GM23338 (cell line): Measurements from ENCODE around the gene RBBP8. TPM values are rescaled to one million over a fixed set of nuclear protein-coding genes. Genes with fewer than 3 reads are reported as not detected.
A peak's percentile ranks its signal among the peaks of the same experiment; 100 is the strongest.

Experiments
- ATAC-seq: fragments of 200-7000 bp; cut with Tn5 transposase; 3 replicates; pipeline ENCODE4 v1.9.1; 2020
- DNase-seq: peaks from one replicate; pipeline ENCODE4 v3.0.0-alpha.2; 2015; ENCODE audit warnings: low spot score
- H2AFZ ChIP-seq: fragments of 200-600 bp; sonication (generic); 2 replicates; pipeline ENCODE4 v1.8.0; 2016; ENCODE audit warnings: antibody characterized with exemption, mild to moderate bottlenecking, moderate library complexity
- H3F3A ChIP-seq: fragments of 200-600 bp; sonication (generic); replicated peaks from 2 replicates; pipeline ENCODE4 v1.8.0; 2017; ENCODE audit warnings: antibody characterized with exemption, mixed run types, low read depth
- H3K27ac ChIP-seq: fragments of 200-600 bp; sonication (generic); 2 replicates; pipeline ENCODE4 v1.6.1; 2016; ENCODE audit warnings: low read depth
- H3K27me3 ChIP-seq: fragments of 200-600 bp; sonication (generic); 2 replicates; pipeline ENCODE4 v1.8.0; 2016; ENCODE audit warnings: mild to moderate bottlenecking, mixed run types, moderate library complexity; ENCODE audit not compliant: insufficient read depth
- H3K36me3 ChIP-seq: fragments of 200-600 bp; sonication (generic); 2 replicates; pipeline ENCODE4 v1.8.0; 2016; ENCODE audit warnings: mild to moderate bottlenecking; ENCODE audit not compliant: insufficient read depth
- H3K4me1 ChIP-seq: fragments of 200-600 bp; sonication (generic); 2 replicates; pipeline ENCODE4 v1.8.0; 2016; ENCODE audit warnings: mild to moderate bottlenecking, moderate library complexity; ENCODE audit not compliant: insufficient read depth
- H3K4me2 ChIP-seq: fragments of 200-600 bp; sonication (generic); 2 replicates; pipeline ENCODE4 v1.7.1; 2017; ENCODE audit warnings: mixed run types
- H3K4me3 ChIP-seq: fragments of 200-600 bp; sonication (generic); 2 replicates; pipeline ENCODE4 v1.6.1; 2016; ENCODE audit warnings: mixed run types
- H3K79me2 ChIP-seq: fragments of 200-600 bp; sonication (generic); replicated peaks from 2 replicates; pipeline ENCODE4 v1.8.0; 2017; ENCODE audit warnings: mild to moderate bottlenecking; ENCODE audit not compliant: insufficient read depth
- H3K9me2 ChIP-seq: fragments of 200-600 bp; sonication (generic); 2 replicates; pipeline ENCODE4 v1.8.0; 2017; ENCODE audit not compliant: insufficient read depth
- H4K20me1 ChIP-seq: fragments of 200-600 bp; sonication (generic); replicated peaks from 2 replicates; pipeline ENCODE4 v1.8.0; 2017; ENCODE audit warnings: mild to moderate bottlenecking; ENCODE audit not compliant: insufficient read depth
- H3K27ac Mint-ChIP-seq: 2 replicates; pipeline ENCODE4 v1.8.0; 2020; ENCODE audit warnings: inconsistent platforms, mild to moderate bottlenecking, moderate library complexity, mixed read lengths
- H3K27me3 Mint-ChIP-seq: 3 replicates; pipeline ENCODE4 v1.8.0; 2022; ENCODE audit warnings: low read depth, mild to moderate bottlenecking, moderate library complexity, mixed read lengths, inconsistent platforms; ENCODE audit not compliant: insufficient read depth, poor library complexity
- H3K36me3 Mint-ChIP-seq: 3 replicates; pipeline ENCODE4 v1.8.0; 2021; ENCODE audit warnings: low read depth, mild to moderate bottlenecking, inconsistent platforms, moderate library complexity, mixed read lengths
- H3K4me1 Mint-ChIP-seq: 3 replicates; pipeline ENCODE4 v1.8.0; 2020; ENCODE audit warnings: mild to moderate bottlenecking, inconsistent platforms, mixed read lengths
- H3K4me3 Mint-ChIP-seq: 3 replicates; pipeline ENCODE4 v1.8.0; 2021; ENCODE audit warnings: moderate library complexity, mild to moderate bottlenecking, inconsistent platforms, mixed read lengths
- H3K9me3 Mint-ChIP-seq: 3 replicates; pipeline ENCODE4 v1.8.0; 2020; ENCODE audit warnings: moderate library complexity, mild to moderate bottlenecking, inconsistent platforms, mixed read lengths
- CTCF ChIP-seq, 2 experiments: fragments of 200-600 bp in 1 of 2; sonication (generic) in 1 of 2; conservative IDR thresholded peaks; 2 replicates each; pipeline versions ENCODE4 v1.5.1 to v1.6.1; 2016 to 2017; ENCODE audit warnings: antibody characterized with exemption in 2 of 2, low read depth in 2 of 2, mild to moderate bottlenecking in 2 of 2, moderate library complexity in 1 of 2
- EZH2 ChIP-seq: fragments of 200-600 bp; sonication (generic); IDR thresholded peaks from one replicate; pipeline ENCODE4 v1.8.0; 2017; ENCODE audit warnings: antibody characterized with exemption, mild to moderate bottlenecking, low read depth; ENCODE audit not compliant: unreplicated experiment
- EZH2phosphoT487 ChIP-seq: fragments of 200-600 bp; sonication (generic); IDR thresholded peaks from one replicate; pipeline ENCODE4 v1.8.1; 2018; ENCODE audit warnings: antibody characterized with exemption; ENCODE audit not compliant: unreplicated experiment
- NANOG ChIP-seq: IDR thresholded peaks from 2 replicates; pipeline ENCODE4 v1.6.1; 2016; ENCODE audit warnings: antibody characterized with exemption, borderline replicate concordance
- POLR2AphosphoS5 ChIP-seq: IDR thresholded peaks from 2 replicates; pipeline ENCODE4 v1.6.1; 2016; ENCODE audit warnings: antibody characterized with exemption, low read depth
- STAT1 ChIP-seq: IDR thresholded peaks from one replicate; pipeline ENCODE4 v1.6.1; 2016; ENCODE audit warnings: antibody characterized with exemption; ENCODE audit not compliant: unreplicated experiment
- ZNF114 ChIP-seq: fragments of 250-450 bp; sonication (Bioruptor Pico); IDR thresholded peaks from 2 replicates; pipeline ENCODE4 v1.5.0; 2020; ENCODE audit warnings: mild to moderate bottlenecking, moderate library complexity
- ZNF462 ChIP-seq: fragments of 250-450 bp; sonication (Bioruptor Pico); IDR thresholded peaks from 2 replicates; pipeline ENCODE4 v1.5.0; 2020; ENCODE audit warnings: mild to moderate bottlenecking, moderate library complexity
- polyA plus RNA-seq: library from polyadenylated mRNA; unstranded; fragments of >200 nt; fragmentation: Nextera tagmentation; extraction: Ambion mirVana; gene quantifications from 2 replicates; pipeline ENCODE4 v1.2.1, GENCODE V29; 2016
- total RNA-seq: library from RNA; depleted of rRNA; stranded (reverse); fragments of >200 nt; shearing (Covaris generic); gene quantifications from 2 replicates; pipeline ENCODE4 v1.2.3, GENCODE V29; 2014

Gene RBBP8
- total and polyA plus RNA-seq, 2 experiments from 2014 or later: 53.3 to 55.6 TPM

- H3K36me3 ChIP-seq: no peaks in the 10 kb centered on the region
- TF ChIP-seq EZH2phosphoT487 (no peak), STAT1 (no peak), EZH2 (no peak), NANOG (no peak), ZNF114 (CRISPR knock-in tag) (no peak), ZNF462 (CRISPR knock-in tag) (no peak), POLR2AphosphoS5 (no peak), CTCF (conservative IDR thresholded peaks at IDR 0.05; ENCODE audit: low read depth in 2 of 2) (0 out of 4 replicates have a peak, but pooled peaks of 1 of the 2 experiments have one; percentile 5)
- no peak overlapping the region for H3K27ac ChIP-seq
- no peaks in the 10 kb centered on the region for H3K27me3 ChIP-seq
- Mint-ChIP-seq H3K4me3 (no peak overlapping the region), H3K9me3 (no peaks in the 10 kb centered on the region; the same call in 2 of the 3 replicates), H3K36me3 (peaks cover 18% of the 10 kb centered on the region), H3K4me1 (peaks cover 8% of the 10 kb centered on the region; the same call in 2 of the 3 replicates), H3K27ac (no peak overlapping the region), H3K27me3 (no peaks in the 10 kb centered on the region)
- H3K4me3 ChIP-seq: no peak overlapping the region
- DNase-seq: no peak
- H3K4me2 ChIP-seq: no peak overlapping the region
- no peaks in the 10 kb centered on the region for H3K79me2 ChIP-seq
- H4K20me1 ChIP-seq: 0 out of 2 replicates have a peak, but pooled peaks cover 4% of the 10 kb centered on the region
- H3K4me1 ChIP-seq: no peaks in the 10 kb centered on the region
- H3K9me2 ChIP-seq: no peaks in the 10 kb centered on the region
- no peaks in the 10 kb centered on the region for H3F3A ChIP-seq
- no peak for ATAC-seq
- H2AFZ ChIP-seq: no peak overlapping the region
Observed at GRCh38 chr18:22977847-22978701, 44.9 kb downstream of the RBBP8 start.
